Osteoblast (primary cell): ENCODE results near the gene TRIM72. TPM values are rescaled to one million over a fixed set of nuclear protein-coding genes. Genes with fewer than 3 reads are reported as not detected.
"Not testable (repeated sequence)": the region's sequence is repeated elsewhere in the genome, so short reads cannot be mapped to it uniquely, and the experiment has no call there.

ENCODE experiments used
- DNase-seq: peaks from one replicate; pipeline ENCODE4 v3.0.0; 2011; ENCODE audit warnings: low spot score, mixed read lengths; ENCODE audit not compliant: insufficient read length; ENCODE audit errors: missing footprints
- H2AFZ ChIP-seq: 2 replicates; pipeline ENCODE4 v1.6.0; 2011; ENCODE audit warnings: mild to moderate bottlenecking, low read length
- H3K27ac ChIP-seq: 2 replicates; pipeline ENCODE4 v1.5.1; 2011; ENCODE audit warnings: mild to moderate bottlenecking, low read depth, low read length, moderate library complexity
- H3K27me3 ChIP-seq: 2 replicates; pipeline ENCODE4 v1.6.0; 2012; ENCODE audit warnings: mild to moderate bottlenecking, control low read depth, inconsistent platforms, low read length, moderate library complexity; ENCODE audit not compliant: insufficient read depth
- H3K36me3 ChIP-seq: 2 replicates; pipeline ENCODE4 v1.5.1; 2011; ENCODE audit warnings: mild to moderate bottlenecking, low read length, control low read depth, moderate library complexity; ENCODE audit not compliant: insufficient read depth
- H3K4me1 ChIP-seq: 2 replicates; pipeline ENCODE4 v1.5.1; 2011; ENCODE audit warnings: mild to moderate bottlenecking, low read length, control low read depth, moderate library complexity; ENCODE audit not compliant: insufficient read depth
- H3K4me2 ChIP-seq: 2 replicates; pipeline ENCODE4 v1.6.0; 2011; ENCODE audit warnings: mild to moderate bottlenecking, low read length; ENCODE audit not compliant: insufficient read depth
- H3K4me3 ChIP-seq: fragments of 200-600 bp; sonication (generic); 3 replicates; pipeline ENCODE4 v1.5.1; 2012; ENCODE audit warnings: mild to moderate bottlenecking, low read length, inconsistent platforms; ENCODE audit not compliant: insufficient read depth
- H3K79me2 ChIP-seq: 2 replicates; pipeline ENCODE4 v1.6.0; 2012; ENCODE audit warnings: mild to moderate bottlenecking, low read length, control low read depth, inconsistent platforms; ENCODE audit not compliant: insufficient read depth
- H3K9me3 ChIP-seq: 2 replicates; pipeline ENCODE4 v1.5.1; 2011; ENCODE audit warnings: low read depth, low read length, control low read depth
- H4K20me1 ChIP-seq: 2 replicates; pipeline ENCODE4 v1.6.0; 2012; ENCODE audit warnings: mild to moderate bottlenecking, low read length, control low read depth; ENCODE audit not compliant: insufficient read depth
- CTCF ChIP-seq: IDR thresholded peaks from 2 replicates; pipeline ENCODE4 v1.5.1; 2011; ENCODE audit warnings: mild to moderate bottlenecking, low read depth, low read length, moderate library complexity; ENCODE audit errors: extremely low read depth
- total RNA-seq: library from RNA; depleted of rRNA; stranded (reverse); fragments of >200 nt; gene quantifications from 2 replicates; pipeline ENCODE4 v1.2.3, GENCODE V29; 2012

Gene TRIM72
- total RNA-seq, 1 donor = not detected

- TF ChIP-seq CTCF = no peak
- DNase-seq = no peak
- H3K4me3 ChIP-seq = no peak overlapping the region
Observed at GRCh38 chr16:31268891-31269290, 55.0 kb downstream of the TRIM72 start.

GRCh38 chr16:31269541-31269940 is 55.6 kb downstream of the TRIM72 start:
- Histone ChIP-seq H4K20me1 (no peaks in the 10 kb centered on the region), H3K9me3 (no peaks in the 10 kb centered on the region), H3K4me1 (no peaks in the 10 kb centered on the region), H3K4me2 (no peak overlapping the region), H3K79me2 (no peaks in the 10 kb centered on the region), H3K4me3 (no peak overlapping the region), H3K36me3 (no peaks in the 10 kb centered on the region), H2AFZ (no peak overlapping the region), H3K27me3 (peaks cover 10% of the 10 kb centered on the region), H3K27ac (no peak overlapping the region)
- no peak for TF ChIP-seq CTCF
- DNase-seq = peak; percentile 56

More at GRCh38 chr16:31268891-31269290, 55.0 kb downstream of the TRIM72 start:
- Histone ChIP-seq H3K27ac (no peak overlapping the region), H3K4me2 (no peak overlapping the region), H3K36me3 (no peaks in the 10 kb centered on the region), H3K27me3 (peaks cover 10% of the 10 kb centered on the region), H4K20me1 (no peaks in the 10 kb centered on the region), H3K4me1 (no peaks in the 10 kb centered on the region), H3K79me2 (no peaks in the 10 kb centered on the region), H3K9me3 (no peaks in the 10 kb centered on the region), H2AFZ (no peak overlapping the region)

- not testable (repeated sequence) for H4K20me1 ChIP-seq, H3K27ac ChIP-seq, H3K4me1 ChIP-seq, H3K4me2 ChIP-seq, DNase-seq, H3K4me3 ChIP-seq, H3K9me3 ChIP-seq, H2AFZ ChIP-seq, H3K79me2 ChIP-seq, H3K36me3 ChIP-seq
- H3K27me3 ChIP-seq = peaks cover 10% of the 10 kb centered on the region
Observed at GRCh38 chr16:31269973-31270372, 56.1 kb downstream of the TRIM72 start.

- Histone ChIP-seq H2AFZ (no peak overlapping the region), H3K79me2 (no peaks in the 10 kb centered on the region), H3K4me1 (no peaks in the 10 kb centered on the region), H3K27ac (no peak overlapping the region), H3K9me3 (no peaks in the 10 kb centered on the region), H3K27me3 (peaks cover 10% of the 10 kb centered on the region), H3K4me3 (no peak overlapping the region), H3K4me2 (no peak overlapping the region), H4K20me1 (no peaks in the 10 kb centered on the region), H3K36me3 (no peaks in the 10 kb centered on the region)
- no peak for TF ChIP-seq CTCF
- no peak for DNase-seq
Observed at GRCh38 chr16:31270795-31271194, 56.9 kb downstream of the TRIM72 start.
